Suprapubic skin (tissue), 4 donors: ENCODE data around the gene TAX1BP1. TPM values are rescaled to one million over a fixed set of nuclear protein-coding genes. Genes with fewer than 3 reads are reported as not detected.

ENCODE experiments used
- DNase-seq, 2 donors: peaks; one replicate each; pipeline ENCODE4 v3.0.0-alpha.2; 2019; ENCODE audit warnings: low spot score in 2 of 2
- H3K27ac ChIP-seq: fragments of 200-600 bp; sonication (generic); one replicate; pipeline ENCODE4 v1.5.1; 2019
- H3K27me3 ChIP-seq: fragments of 200-600 bp; sonication (generic); one replicate; pipeline ENCODE4 v1.5.1; 2019
- H3K36me3 ChIP-seq: fragments of 200-600 bp; sonication (generic); one replicate; pipeline ENCODE4 v1.5.1; 2019
- H3K4me1 ChIP-seq: fragments of 200-600 bp; sonication (generic); one replicate; pipeline ENCODE4 v1.5.1; 2019
- H3K4me3 ChIP-seq: fragments of 200-600 bp; sonication (generic); one replicate; pipeline ENCODE4 v1.5.1; 2019; ENCODE audit warnings: mild to moderate bottlenecking
- H3K9me3 ChIP-seq: fragments of 200-600 bp; sonication (generic); one replicate; pipeline ENCODE4 v1.5.1; 2019
- EP300 ChIP-seq: sonication (generic); formaldehyde crosslinking; IDR thresholded peaks from one replicate; pipeline ENCODE4 v1.6.1; 2017; ENCODE audit warnings: antibody characterized with exemption
- POLR2A ChIP-seq, 2 donors: fragments of 450-650 bp; IDR thresholded peaks; one replicate each; pipeline ENCODE4 v1.6.1; 2017; ENCODE audit warnings: antibody characterized with exemption in 2 of 2, mild to moderate bottlenecking in 2 of 2, moderate library complexity in 2 of 2
- POLR2AphosphoS5 ChIP-seq, 3 donors: sonication (generic); formaldehyde crosslinking; IDR thresholded peaks; one replicate each; pipeline ENCODE4 v1.6.1; 2017; ENCODE audit warnings: antibody characterized with exemption in 3 of 3
- WGBS: methylation state at CpG from one replicate; pipeline ENCODE4 v1.1.5; 2018; 5-methylcytosine and 5-hydroxymethylcytosine counted together
- total RNA-seq, 4 donors: library from RNA; depleted of rRNA; stranded (reverse); fragments of >200 nt; gene quantifications; one replicate each; pipeline ENCODE4 v1.1.0, GENCODE V29; 2016
- TF ChIP-seq, protein P1 (sequence below), 2 donors: fragments of 200-600 bp in 1 of 2; fragments of 450-650 bp in 1 of 2; sonication (generic) in 1 of 2; IDR thresholded peaks; one replicate each; pipeline ENCODE4 v1.5.1; 2016 to 2019; ENCODE audit warnings: antibody characterized with exemption in 2 of 2, mild to moderate bottlenecking in 1 of 2, moderate library complexity in 1 of 2

The TAX1BP1 gene
- total RNA-seq, 4 donors from 2014 or later, result 67.5 to 98.3 (median 84.5) TPM

DNA sequence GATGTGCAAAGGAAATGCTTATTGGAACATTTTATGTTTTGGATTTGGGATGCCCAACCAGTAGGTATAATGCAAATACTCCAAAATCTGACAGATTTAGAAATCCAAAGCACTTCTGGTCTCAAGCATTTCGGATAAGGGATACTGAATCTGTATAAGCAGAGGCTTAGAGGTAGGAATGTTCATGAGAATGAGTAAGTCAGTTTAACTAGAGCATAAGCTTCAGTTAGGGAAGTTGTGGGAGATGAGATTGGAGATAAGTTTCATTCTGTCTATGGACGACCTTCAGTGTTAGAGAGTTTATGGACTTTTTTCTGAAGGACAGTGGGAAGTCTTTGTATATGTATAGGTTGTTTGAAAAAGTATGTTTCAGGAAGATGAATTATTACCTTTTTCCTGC lies 10.4 kb downstream of the TAX1BP1 start:
- 95% methylated on average over 2 of the region's 2 CpGs for WGBS
- Histone ChIP-seq H3K4me1 (peaks cover 22% of the 10 kb centered on the region), H3K9me3 (no peaks in the 10 kb centered on the region), H3K36me3 (peaks cover 43% of the 10 kb centered on the region), H3K27me3 (no peaks in the 10 kb centered on the region), H3K4me3 (no peak overlapping the region), H3K27ac (no peak overlapping the region)
- no peak for DNase-seq
- TF ChIP-seq POLR2AphosphoS5 (IDR thresholded peaks at IDR 0.05), result no peak
- no peak for TF ChIP-seq POLR2A (IDR thresholded peaks at IDR 0.05)
- TF ChIP-seq, protein P1, sequence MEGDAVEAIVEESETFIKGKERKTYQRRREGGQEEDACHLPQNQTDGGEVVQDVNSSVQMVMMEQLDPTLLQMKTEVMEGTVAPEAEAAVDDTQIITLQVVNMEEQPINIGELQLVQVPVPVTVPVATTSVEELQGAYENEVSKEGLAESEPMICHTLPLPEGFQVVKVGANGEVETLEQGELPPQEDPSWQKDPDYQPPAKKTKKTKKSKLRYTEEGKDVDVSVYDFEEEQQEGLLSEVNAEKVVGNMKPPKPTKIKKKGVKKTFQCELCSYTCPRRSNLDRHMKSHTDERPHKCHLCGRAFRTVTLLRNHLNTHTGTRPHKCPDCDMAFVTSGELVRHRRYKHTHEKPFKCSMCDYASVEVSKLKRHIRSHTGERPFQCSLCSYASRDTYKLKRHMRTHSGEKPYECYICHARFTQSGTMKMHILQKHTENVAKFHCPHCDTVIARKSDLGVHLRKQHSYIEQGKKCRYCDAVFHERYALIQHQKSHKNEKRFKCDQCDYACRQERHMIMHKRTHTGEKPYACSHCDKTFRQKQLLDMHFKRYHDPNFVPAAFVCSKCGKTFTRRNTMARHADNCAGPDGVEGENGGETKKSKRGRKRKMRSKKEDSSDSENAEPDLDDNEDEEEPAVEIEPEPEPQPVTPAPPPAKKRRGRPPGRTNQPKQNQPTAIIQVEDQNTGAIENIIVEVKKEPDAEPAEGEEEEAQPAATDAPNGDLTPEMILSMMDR (IDR thresholded peaks at IDR 0.05), result no peak
- no peak for TF ChIP-seq EP300

DNA sequence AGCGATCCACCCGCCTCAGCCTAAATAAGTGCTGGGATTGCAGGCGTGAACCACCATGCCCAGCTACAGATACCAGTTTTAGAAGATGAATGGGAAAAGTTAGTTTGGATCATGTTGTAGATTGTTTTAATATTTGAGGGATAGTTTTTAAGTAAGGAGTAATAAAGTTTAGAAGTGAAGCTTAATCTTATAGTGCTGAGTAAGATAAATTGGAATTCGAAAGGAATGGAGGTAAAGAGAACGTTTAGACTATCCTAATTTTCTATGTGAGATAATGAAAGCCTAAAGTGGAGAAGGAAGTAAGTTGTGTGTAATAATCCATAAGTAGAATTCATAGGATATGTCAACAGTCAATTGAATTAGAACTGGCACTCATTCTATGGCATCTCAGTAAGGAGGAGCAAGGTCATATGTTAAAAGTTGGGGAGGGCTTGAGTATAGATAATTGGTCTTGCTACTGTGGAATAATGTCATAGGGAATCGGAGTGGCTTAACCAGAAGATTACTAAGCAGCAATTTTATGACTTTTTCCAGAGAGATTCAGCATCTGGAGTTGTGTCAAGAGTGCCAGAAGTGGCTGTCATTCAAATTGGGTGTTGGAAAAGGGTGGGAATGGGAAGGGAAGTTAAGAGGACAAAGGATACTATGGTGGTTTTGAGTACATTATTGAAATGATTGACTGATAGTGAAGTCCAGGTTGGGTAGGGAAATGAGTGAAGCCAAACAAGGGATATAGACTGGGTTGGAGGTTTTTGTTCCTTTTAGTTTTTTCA lies 12.1 kb downstream of the TAX1BP1 start:
- Histone ChIP-seq H3K9me3 (no peaks in the 10 kb centered on the region), H3K4me1 (peaks cover 9% of the 10 kb centered on the region), H3K4me3 (no peak overlapping the region), H3K27ac (no peak overlapping the region), H3K36me3 (peaks cover 43% of the 10 kb centered on the region), H3K27me3 (no peaks in the 10 kb centered on the region)
- 93% methylated on average over 6 of the region's 6 CpGs for WGBS
- TF ChIP-seq, protein P1 (IDR thresholded peaks at IDR 0.05), result no peak
- TF ChIP-seq POLR2A (IDR thresholded peaks at IDR 0.05) (no peak), POLR2AphosphoS5 (IDR thresholded peaks at IDR 0.05) (no peak), EP300 (no peak)
- DNase-seq, result no peak

- H3K27me3 ChIP-seq, result no peaks in the 10 kb centered on the region
- H3K36me3 ChIP-seq, result peaks cover 50% of the 10 kb centered on the region
- H3K9me3 ChIP-seq, result no peaks in the 10 kb centered on the region
- H3K4me3 ChIP-seq, result no peak overlapping the region
- H3K4me1 ChIP-seq, result no peaks in the 10 kb centered on the region
- WGBS, result 77% methylated on average over 1 of the region's 1 CpG
- H3K27ac ChIP-seq, result no peak overlapping the region
- TF ChIP-seq POLR2A (IDR thresholded peaks at IDR 0.05), result no peak
- TF ChIP-seq, protein P1 (IDR thresholded peaks at IDR 0.05), result no peak
- TF ChIP-seq EP300, result no peak
- no peak for TF ChIP-seq POLR2AphosphoS5 (IDR thresholded peaks at IDR 0.05)
- DNase-seq, result no peak
These were observed 13.9 kb downstream of the TAX1BP1 start for GRCh38 chr7:27753863-27754262.

- Histone ChIP-seq H3K36me3 (peaks cover 31% of the 10 kb centered on the region), H3K4me1 (no peaks in the 10 kb centered on the region), H3K9me3 (no peaks in the 10 kb centered on the region), H3K27me3 (no peaks in the 10 kb centered on the region), H3K4me3 (no peak overlapping the region), H3K27ac (no peak overlapping the region)
- TF ChIP-seq EP300 (no peak), POLR2AphosphoS5 (IDR thresholded peaks at IDR 0.05) (no peak), POLR2A (IDR thresholded peaks at IDR 0.05) (no peak)
- TF ChIP-seq, protein P1 (IDR thresholded peaks at IDR 0.05), result no peak
- DNase-seq, result no peak
These were observed 16.3 kb downstream of the TAX1BP1 start for GRCh38 chr7:27756298-27756697.

DNA sequence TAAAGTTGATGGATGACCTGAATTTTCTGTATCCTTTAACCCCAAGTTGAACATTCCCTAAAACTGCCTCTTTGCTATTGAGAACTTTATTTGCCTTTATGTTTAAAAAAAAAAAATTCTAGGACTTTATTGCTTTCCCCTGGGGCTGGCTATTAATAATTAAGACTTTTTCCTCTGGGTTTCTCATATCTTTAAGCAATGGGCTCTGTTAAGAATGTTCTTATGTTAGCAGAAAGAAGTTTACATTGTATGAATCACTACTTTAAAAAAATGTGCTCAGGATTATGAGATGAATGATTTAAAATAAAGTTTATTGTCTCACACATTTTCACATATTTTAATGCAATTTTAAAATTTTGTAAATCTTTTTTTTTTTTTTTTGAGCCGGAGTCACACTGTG lies 19.5 kb downstream of the TAX1BP1 start:
- TF ChIP-seq, protein P1 (IDR thresholded peaks at IDR 0.05), result no peak
- no peak for TF ChIP-seq EP300
- TF ChIP-seq POLR2A (IDR thresholded peaks at IDR 0.05), result no peak
- no peak for TF ChIP-seq POLR2AphosphoS5 (IDR thresholded peaks at IDR 0.05)
- Histone ChIP-seq H3K4me3 (no peak overlapping the region), H3K9me3 (no peaks in the 10 kb centered on the region), H3K27me3 (no peaks in the 10 kb centered on the region), H3K36me3 (peaks cover 25% of the 10 kb centered on the region), H3K4me1 (no peaks in the 10 kb centered on the region), H3K27ac (no peak overlapping the region)
- DNase-seq, result no peak
- WGBS, result 93% methylated on average over 1 of the region's 1 CpG
